ENCODE results near the gene ARVCF. TPM values are rescaled to one million over a fixed set of nuclear protein-coding genes. Genes with fewer than 3 reads are reported as not detected.
"Not testable (repeated sequence)": the region's sequence is repeated elsewhere in the genome, so short reads cannot be mapped to it uniquely, and the experiment has no call there.

Gene ARVCF
- total RNA-seq, 4 donors from 2014 or later: 31.1 to 55.8 (median 44.6) TPM

DNA sequence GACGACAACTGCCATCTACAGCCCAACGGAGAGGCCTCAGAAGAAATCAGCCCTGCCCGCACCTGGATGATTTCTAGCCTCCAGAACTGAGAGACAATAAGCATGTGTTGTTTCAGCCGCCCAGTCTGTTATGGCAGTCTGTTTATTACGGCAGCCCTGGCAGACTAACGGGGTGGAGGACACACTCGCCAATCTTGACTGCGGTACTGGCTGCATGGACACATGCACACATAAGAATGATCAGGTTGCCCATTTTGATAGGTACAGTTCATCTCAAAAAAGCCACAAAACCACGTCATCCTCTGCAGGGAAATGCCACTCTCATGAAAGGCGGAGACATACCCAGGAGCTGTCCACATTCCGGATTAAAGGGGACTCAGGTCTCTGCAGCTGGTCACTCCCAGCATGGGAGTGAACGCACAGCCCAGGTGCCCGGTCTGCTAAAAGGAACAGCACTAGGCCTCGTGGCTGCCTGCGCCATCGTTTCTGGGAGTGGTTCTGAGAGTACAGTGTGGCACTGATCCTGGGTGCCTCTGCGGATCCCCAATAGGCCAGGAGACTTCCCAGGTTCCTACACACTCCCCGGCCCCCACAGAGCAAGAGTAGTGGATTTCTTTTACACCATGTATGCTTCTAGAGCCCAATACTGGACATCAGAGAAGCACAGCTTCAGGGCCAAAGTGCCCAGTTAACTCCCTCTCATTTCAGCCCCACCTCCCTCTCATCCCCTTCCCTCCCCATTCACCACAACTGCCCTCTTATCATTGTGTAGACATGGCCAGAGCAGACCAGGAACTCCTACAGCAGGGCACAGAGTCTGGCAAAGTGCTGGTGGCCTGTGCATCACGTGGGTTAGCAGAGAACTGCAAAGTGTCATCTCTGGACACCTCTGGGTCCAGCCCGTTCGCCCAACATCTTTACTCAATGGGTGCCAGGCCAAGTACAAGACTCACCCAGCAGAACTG is 86.8 kb downstream of the ARVCF start:
- no peak for DNase-seq (ENCODE audit: extremely low spot score)
- 89% methylated on average over 10 of the region's 21 CpGs for WGBS
- TF ChIP-seq EP300 (IDR thresholded peaks at IDR 0.05) (no peak), POLR2A (IDR thresholded peaks at IDR 0.05; ENCODE audit: low read depth) (no peak), POLR2AphosphoS5 (IDR thresholded peaks at IDR 0.05) (no peak)
- TF ChIP-seq, protein P1, sequence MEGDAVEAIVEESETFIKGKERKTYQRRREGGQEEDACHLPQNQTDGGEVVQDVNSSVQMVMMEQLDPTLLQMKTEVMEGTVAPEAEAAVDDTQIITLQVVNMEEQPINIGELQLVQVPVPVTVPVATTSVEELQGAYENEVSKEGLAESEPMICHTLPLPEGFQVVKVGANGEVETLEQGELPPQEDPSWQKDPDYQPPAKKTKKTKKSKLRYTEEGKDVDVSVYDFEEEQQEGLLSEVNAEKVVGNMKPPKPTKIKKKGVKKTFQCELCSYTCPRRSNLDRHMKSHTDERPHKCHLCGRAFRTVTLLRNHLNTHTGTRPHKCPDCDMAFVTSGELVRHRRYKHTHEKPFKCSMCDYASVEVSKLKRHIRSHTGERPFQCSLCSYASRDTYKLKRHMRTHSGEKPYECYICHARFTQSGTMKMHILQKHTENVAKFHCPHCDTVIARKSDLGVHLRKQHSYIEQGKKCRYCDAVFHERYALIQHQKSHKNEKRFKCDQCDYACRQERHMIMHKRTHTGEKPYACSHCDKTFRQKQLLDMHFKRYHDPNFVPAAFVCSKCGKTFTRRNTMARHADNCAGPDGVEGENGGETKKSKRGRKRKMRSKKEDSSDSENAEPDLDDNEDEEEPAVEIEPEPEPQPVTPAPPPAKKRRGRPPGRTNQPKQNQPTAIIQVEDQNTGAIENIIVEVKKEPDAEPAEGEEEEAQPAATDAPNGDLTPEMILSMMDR (IDR thresholded peaks at IDR 0.05): no peak
- intact Hi-C loops (cut with DNase I): no loop called here
- Histone ChIP-seq H3K27me3 (no peaks in the 10 kb centered on the region), H3K9me3 (no peaks in the 10 kb centered on the region), H3K27ac (replicated peaks in 1 of 4) (no peak overlapping the region), H3K4me1 (peaks cover 0 to 7% (median 0%) of the 10 kb centered on the region in 4 donors), H3K4me3 (no peak overlapping the region), H3K36me3 (peaks cover 0 to 18% (median 14%) of the 10 kb centered on the region in 4 donors)

- intact Hi-C loops (cut with DNase I): no loop called here
- Histone ChIP-seq H3K27ac (replicated peaks in 1 of 4) (no peak overlapping the region), H3K4me1 (peaks cover 0 to 5% (median 0%) of the 10 kb centered on the region in 4 donors), H3K36me3 (peaks cover 0 to 20% (median 16%) of the 10 kb centered on the region in 4 donors), H3K4me3 (no peak overlapping the region), H3K27me3 (no peaks in the 10 kb centered on the region), H3K9me3 (no peaks in the 10 kb centered on the region)
- no peak for DNase-seq (ENCODE audit: extremely low spot score)
- 86% methylated on average over 11 of the region's 11 CpGs for WGBS
- TF ChIP-seq, protein P1 (IDR thresholded peaks at IDR 0.05): no peak
- no peak for TF ChIP-seq POLR2AphosphoS5 (IDR thresholded peaks at IDR 0.05)
- no peak for TF ChIP-seq EP300 (IDR thresholded peaks at IDR 0.05)
- no peak for TF ChIP-seq POLR2A (IDR thresholded peaks at IDR 0.05; ENCODE audit: low read depth)
Observed at GRCh38 chr22:19928207-19928606, 88.4 kb downstream of the ARVCF start.

DNA sequence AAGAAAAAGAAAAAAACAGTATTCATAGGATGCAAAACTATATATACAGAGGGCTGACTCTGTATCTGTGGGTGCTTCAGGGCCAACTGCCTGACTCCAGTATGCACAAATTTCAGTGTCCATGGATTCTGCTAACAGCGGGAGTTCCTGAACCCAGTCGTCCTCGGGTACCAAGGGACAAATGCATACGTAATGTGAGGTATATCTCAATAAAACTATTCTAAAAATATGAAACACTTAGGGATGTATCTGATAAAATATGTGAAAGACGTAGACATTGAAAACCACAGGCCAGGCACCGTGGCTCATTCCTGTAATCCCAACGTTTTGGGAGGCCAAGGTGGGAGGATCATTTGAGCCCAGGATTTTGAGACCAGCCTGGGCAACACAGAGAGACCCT is 88.9 kb downstream of the ARVCF start:
- no peak overlapping the region for H3K27ac ChIP-seq (replicated peaks in 1 of 4)
- 87% methylated on average over 7 of the region's 7 CpGs for WGBS
- H3K9me3 ChIP-seq: no peaks in the 10 kb centered on the region
- no peaks in the 10 kb centered on the region for H3K4me1 ChIP-seq
- TF ChIP-seq POLR2A (IDR thresholded peaks at IDR 0.05; ENCODE audit: low read depth): no peak
- no peak for TF ChIP-seq EP300 (IDR thresholded peaks at IDR 0.05)
- TF ChIP-seq, protein P1 (IDR thresholded peaks at IDR 0.05): no peak
- no peak for TF ChIP-seq POLR2AphosphoS5 (IDR thresholded peaks at IDR 0.05)
- H3K4me3 ChIP-seq: no peak overlapping the region
- H3K27me3 ChIP-seq: no peaks in the 10 kb centered on the region
- no peak for DNase-seq (ENCODE audit: extremely low spot score)
- intact Hi-C loops (cut with DNase I): no loop called here
- H3K36me3 ChIP-seq: peaks cover 0 to 22% (median 16%) of the 10 kb centered on the region in 4 donors

DNA sequence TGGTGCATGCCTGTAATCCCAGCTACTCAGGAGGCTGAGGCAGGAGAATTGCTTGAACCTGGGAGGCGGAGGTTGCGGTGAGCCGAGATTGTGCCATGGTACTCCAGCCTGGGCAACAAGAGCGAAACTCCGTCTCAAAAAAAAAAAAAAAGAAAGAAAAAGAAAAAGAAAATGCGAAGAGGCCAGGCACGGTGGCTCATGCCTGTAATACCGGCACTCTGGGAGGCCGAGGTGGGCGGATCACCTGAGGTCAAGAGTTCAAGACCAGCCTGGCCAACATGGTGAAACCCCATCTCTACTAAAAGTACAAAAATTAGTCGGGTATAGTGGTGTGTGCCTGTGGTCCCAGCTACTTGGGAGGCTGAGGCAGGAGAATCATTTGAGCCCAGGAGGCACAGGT is 90.6 kb downstream of the ARVCF start:
- 91% methylated on average over 11 of the region's 11 CpGs for WGBS
- H3K4me3 ChIP-seq; H3K9me3 ChIP-seq; H3K27me3 ChIP-seq; H3K27ac ChIP-seq (replicated peaks in 1 of 4); H3K4me1 ChIP-seq; intact Hi-C loops (cut with DNase I); DNase-seq (ENCODE audit: extremely low spot score): not testable (repeated sequence)
- peaks cover 0 to 24% (median 14%) of the 10 kb centered on the region in 4 donors for H3K36me3 ChIP-seq

GRCh38 chr22:19923914-19924513 is 92.6 kb downstream of the ARVCF start:
- Histone ChIP-seq H3K9me3 (no peaks in the 10 kb centered on the region), H3K36me3 (peaks cover 0 to 24% (median 8%) of the 10 kb centered on the region in 4 donors), H3K4me1 (no peaks in the 10 kb centered on the region), H3K4me3 (no peak overlapping the region), H3K27ac (replicated peaks in 1 of 4) (no peak overlapping the region), H3K27me3 (no peaks in the 10 kb centered on the region)
- intact Hi-C loops (cut with DNase I): no loop called here
- TF ChIP-seq POLR2AphosphoS5 (IDR thresholded peaks at IDR 0.05) (no peak), EP300 (IDR thresholded peaks at IDR 0.05) (no peak), POLR2A (IDR thresholded peaks at IDR 0.05; ENCODE audit: low read depth) (no peak)
- TF ChIP-seq, protein P1 (IDR thresholded peaks at IDR 0.05): no peak
- DNase-seq (ENCODE audit: extremely low spot score): no peak
- 85% methylated on average over 12 of the region's 12 CpGs for WGBS

Data from esophagus muscularis mucosa (tissue), 4 donors.